B cell (primary cell): ENCODE data around the gene ATP9B. TPM values are rescaled to one million over a fixed set of nuclear protein-coding genes. Genes with fewer than 3 reads are reported as not detected.

Source experiments
- ATAC-seq: fragments of 200-7000 bp; cut with Tn5 transposase; one replicate; pipeline ENCODE4 v1.10.0; 2021; ENCODE audit warnings: low read depth, mild to moderate bottlenecking, moderate number of reproducible peaks, moderate library complexity
- CTCF ChIA-PET: fragments of 350-600 bp; sonication (Branson Sonifier 250); formaldehyde crosslinking; loops from one replicate; lab custom pipeline; 2021; ENCODE audit warnings: antibody characterized with exemption, inconsistent platforms; lab: Charles Lee
- POLR2A ChIA-PET: fragments of 350-600 bp; sonication (Branson Sonifier 250); formaldehyde crosslinking; loops from one replicate; lab custom pipeline; 2021; ENCODE audit warnings: antibody characterized with exemption; lab: Charles Lee
- DNase-seq: peaks from one replicate; pipeline ENCODE4 v3.0.0; 2013
- H2AFZ ChIP-seq: 2 replicates; pipeline ENCODE4 v1.6.1; 2012; ENCODE audit warnings: mild to moderate bottlenecking, low read depth, low read length; ENCODE audit not compliant: insufficient read depth, poor library complexity, severe bottlenecking
- H3K27ac ChIP-seq, 2 donors: 1 replicate in 1 of 2; 2 replicates in 1 of 2; pipeline ENCODE4 v1.5.1; 2012 to 2013; ENCODE audit warnings: low read length in 2 of 2, mild to moderate bottlenecking in 2 of 2, moderate library complexity in 1 of 2
- H3K27me3 ChIP-seq, 4 experiments: fragments of 200-600 bp in 1 of 4; sonication (generic) in 1 of 4; replicated peaks in 1 of 4; 1 replicate in 2 of 4; 2 replicates in 2 of 4; pipeline versions ENCODE4 v1.6.1 to v1.7.0; 2013 to 2016; ENCODE audit warnings: low read length in 3 of 4, mild to moderate bottlenecking in 2 of 4, mixed read lengths in 1 of 4, moderate library complexity in 1 of 4; ENCODE audit not compliant: insufficient read depth in 4 of 4, control insufficient read depth in 3 of 4; ENCODE audit errors: control extremely low read depth in 1 of 4
- H3K36me3 ChIP-seq, 2 experiments: replicated peaks in 1 of 2; 1 replicate in 1 of 2; 2 replicates in 1 of 2; pipeline versions ENCODE4 v1.6.1 to v1.7.1; 2013; ENCODE audit warnings: low read length in 1 of 2; ENCODE audit not compliant: insufficient read depth in 2 of 2, control insufficient read depth in 1 of 2; ENCODE audit errors: control extremely low read depth in 1 of 2, extremely low read depth in 1 of 2
- H3K4me1 ChIP-seq, 2 donors: fragments of 200-600 bp in 1 of 2; sonication (generic) in 1 of 2; 1 replicate in 1 of 2; 2 replicates in 1 of 2; pipeline versions ENCODE4 v1.5.1 to v1.6.1; 2013 to 2017; ENCODE audit warnings: low read length in 2 of 2; ENCODE audit not compliant: control insufficient read depth in 2 of 2, insufficient read depth in 2 of 2
- H3K4me2 ChIP-seq: replicated peaks from 2 replicates; pipeline ENCODE3; 2012; ENCODE audit warnings: mild to moderate bottlenecking, low read depth, low read length; ENCODE audit not compliant: poor library complexity, severe bottlenecking
- H3K4me3 ChIP-seq, 5 experiments: fragments of 200-600 bp in 1 of 5; sonication (generic) in 1 of 5; 1 replicate in 3 of 5; 2 replicates in 2 of 5; pipeline versions ENCODE4 v1.5.1 to v1.7.0; 2011 to 2016; ENCODE audit warnings: low read length in 4 of 5, mild to moderate bottlenecking in 4 of 5, low read depth in 2 of 5, control low read depth in 1 of 5, moderate library complexity in 1 of 5; ENCODE audit not compliant: insufficient read depth in 1 of 5; ENCODE audit errors: control extremely low read depth in 1 of 5, extremely low read depth in 1 of 5
- H3K79me2 ChIP-seq: fragments of 200-600 bp; sonication (generic); one replicate; pipeline ENCODE4 v1.6.0; 2016; ENCODE audit warnings: low read length; ENCODE audit not compliant: control insufficient read depth, insufficient read depth
- H3K9ac ChIP-seq: fragments of 200-600 bp; sonication (generic); 2 replicates; pipeline ENCODE4 v1.6.1; 2017; ENCODE audit warnings: mild to moderate bottlenecking, low read length, moderate library complexity
- H3K9me3 ChIP-seq, 3 donors: one replicate each; pipeline versions ENCODE4 v1.6.1 to v1.7.1; 2013; ENCODE audit warnings: low read length in 2 of 3; ENCODE audit not compliant: control insufficient read depth in 2 of 3, insufficient read depth in 1 of 3; ENCODE audit errors: control extremely low read depth in 1 of 3
- H4K20me1 ChIP-seq: 2 replicates; pipeline ENCODE4 v1.6.0; 2012; ENCODE audit warnings: mild to moderate bottlenecking, low read length; ENCODE audit not compliant: insufficient read depth, control insufficient read depth, poor library complexity, severe bottlenecking
- H3K27ac Mint-ChIP-seq: one replicate; pipeline ENCODE4 v1.8.0; 2021; ENCODE audit warnings: mixed read lengths
- H3K27me3 Mint-ChIP-seq: one replicate; pipeline ENCODE4 v1.8.0; 2021; ENCODE audit warnings: mixed read lengths
- H3K4me1 Mint-ChIP-seq: one replicate; pipeline ENCODE4 v1.8.0; 2021; ENCODE audit warnings: mixed read lengths
- H3K4me3 Mint-ChIP-seq: one replicate; pipeline ENCODE4 v1.8.0; 2021; ENCODE audit warnings: mixed read lengths
- H3K9me3 Mint-ChIP-seq: one replicate; pipeline ENCODE4 v1.8.0; 2022; ENCODE audit warnings: mixed read lengths; ENCODE audit not compliant: insufficient read depth
- CTCF ChIP-seq: fragments of 200-600 bp; IDR thresholded peaks from one replicate; pipeline ENCODE4 v1.8.0; 2022; ENCODE audit warnings: antibody characterized with exemption, mild to moderate bottlenecking
- EZH2 ChIP-seq: IDR thresholded peaks from 2 replicates; pipeline ENCODE4 v1.6.1; 2012; ENCODE audit warnings: borderline replicate concordance, low read depth, mild to moderate bottlenecking, moderate library complexity, low read length; ENCODE audit not compliant: insufficient read depth, poor library complexity, severe bottlenecking
- WGBS: methylation state at CpG from one replicate; pipeline ENCODE4 v1.1.5; 2013; ENCODE audit warnings: missing lambda C conversion rate; ENCODE audit not compliant: insufficient coverage; 5-methylcytosine and 5-hydroxymethylcytosine counted together
- intact Hi-C: fragments of 100-400 bp; cut with micrococcal nuclease; formaldehyde crosslinking; loops from one replicate; pipeline ENCODE4 v1.10.0; 2022
- polyA plus RNA-seq: library from polyadenylated mRNA; depleted of rRNA; stranded (reverse); fragments of >200 nt; gene quantifications from 2 replicates; pipeline ENCODE4 v1.2.3, GENCODE V29; 2012
- total RNA-seq, 2 donors: library from RNA; stranded (reverse); fragments of 120-200 nt in 1 of 2; gene quantifications; 1 replicate in 1 of 2; 2 replicates in 1 of 2; pipeline versions ENCODE4 v1.2.3 to v1.2.4, GENCODE V29; 2013 to 2022

The ATP9B gene
- total and polyA plus RNA-seq, 2 donors (not counting 1 experiment from before 2014, with no cell fraction given): 34.3 to 71.7 TPM

GRCh38 chr18:79383388-79384056, 314.3 kb downstream of the ATP9B start:
- POLR2A ChIA-PET: no interaction called here

More at GRCh38 chr18:79383388-79384056, 314.3 kb downstream of the ATP9B start:
- H3K27me3 Mint-ChIP-seq: peaks cover 2% of the 10 kb centered on the region
- H3K4me1 Mint-ChIP-seq: peaks cover 14% of the 10 kb centered on the region
- CTCF ChIA-PET: interaction anchor here (1.6 to 12.4 kb wide), 4 partner anchors 9 to 261 kb away, joined by 5 to 201 read pairs (median 115); no protein-coding TSS in a partner anchor
- no peaks in the 10 kb centered on the region for H3K79me2 ChIP-seq
- H2AFZ ChIP-seq: no peak overlapping the region
- no peak overlapping the region for H3K4me3 ChIP-seq
- no peak for DNase-seq
- H3K9ac ChIP-seq: no peak overlapping the region
- no peak overlapping the region for H3K4me3 Mint-ChIP-seq
- peaks cover 10% of the 10 kb centered on the region for H4K20me1 ChIP-seq
- H3K36me3 ChIP-seq: peaks cover 0 to under 1% of the 10 kb centered on the region in 2 experiments
- no peak overlapping the region for H3K4me2 ChIP-seq
- TF ChIP-seq EZH2: no peak
- TF ChIP-seq CTCF: no peak
- H3K27me3 ChIP-seq: no peaks in the 10 kb centered on the region
- H3K27ac ChIP-seq: no peak overlapping the region
- no peak for ATAC-seq
- H3K9me3 Mint-ChIP-seq: no peaks in the 10 kb centered on the region
- peaks cover 0 to 4% (median 0%) of the 10 kb centered on the region in 3 donors for H3K9me3 ChIP-seq
- peaks cover 9 to 22% of the 10 kb centered on the region in 2 donors for H3K4me1 ChIP-seq
- 94% methylated on average over 20 of the region's 20 CpGs for WGBS
- intact Hi-C loops: loop anchor here (5.0 kb wide), 1 partner anchor 774 kb away; no protein-coding TSS in a partner anchor
- H3K27ac Mint-ChIP-seq: no peak overlapping the region
